Measurements from ENCODE around the gene SSBP3. TPM values are rescaled to one million over a fixed set of nuclear protein-coding genes. Genes with fewer than 3 reads are reported as not detected.
A peak's percentile ranks its signal among the peaks of the same experiment; 100 is the strongest.

SSBP3 gene
- total RNA-seq, 1 donor from 2014 or later: 161 TPM

GRCh38 chr1:54364995-54365394 lies 41.2 kb downstream of the SSBP3 start:
- H3K9me3 Mint-ChIP-seq (ENCODE audit: low read depth): no peaks in the 10 kb centered on the region
- H3K27me3 Mint-ChIP-seq: no peaks in the 10 kb centered on the region
- no peak for TF ChIP-seq CTCF (IDR thresholded peaks at IDR 0.05; ENCODE audit: unreplicated experiment)
- H3K4me3 Mint-ChIP-seq (ENCODE audit: low read depth): no peak overlapping the region
- H3K27ac Mint-ChIP-seq: no peak overlapping the region
- peaks cover 7% of the 10 kb centered on the region for H3K36me3 Mint-ChIP-seq (ENCODE audit: insufficient read depth)
- H3K4me1 Mint-ChIP-seq (ENCODE audit: low read depth): peaks cover 50% of the 10 kb centered on the region
- no peak for DNase-seq (ENCODE audit: low spot score, unreplicated experiment)

DNA sequence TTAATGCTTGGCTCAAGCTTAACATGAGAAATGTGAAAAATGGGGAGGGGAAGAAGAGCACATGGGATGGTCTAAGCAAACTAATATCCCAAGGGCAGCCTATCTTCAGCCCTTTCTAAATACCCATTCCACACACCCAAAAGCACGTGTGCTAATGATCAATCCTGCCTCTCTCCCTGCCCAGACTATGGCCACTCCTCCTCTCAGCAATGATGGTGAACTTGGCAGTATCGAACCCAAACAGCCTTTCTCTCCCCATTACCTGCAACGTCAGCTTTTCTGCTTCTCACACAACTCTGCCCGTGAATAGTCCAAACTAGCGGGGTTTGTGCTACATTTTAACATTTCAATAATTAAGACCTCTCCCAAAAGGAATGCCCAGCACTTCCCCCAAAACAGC lies 41.6 kb downstream of the SSBP3 start:
- DNase-seq (ENCODE audit: low spot score, unreplicated experiment): no peak
- TF ChIP-seq CTCF (IDR thresholded peaks at IDR 0.05; ENCODE audit: unreplicated experiment): no peak
- Mint-ChIP-seq H3K4me1 (ENCODE audit: low read depth) (peaks cover 51% of the 10 kb centered on the region), H3K27me3 (no peaks in the 10 kb centered on the region), H3K4me3 (ENCODE audit: low read depth) (no peak overlapping the region), H3K27ac (no peak overlapping the region), H3K9me3 (ENCODE audit: low read depth) (no peaks in the 10 kb centered on the region), H3K36me3 (ENCODE audit: insufficient read depth) (peaks cover 4% of the 10 kb centered on the region)

DNA sequence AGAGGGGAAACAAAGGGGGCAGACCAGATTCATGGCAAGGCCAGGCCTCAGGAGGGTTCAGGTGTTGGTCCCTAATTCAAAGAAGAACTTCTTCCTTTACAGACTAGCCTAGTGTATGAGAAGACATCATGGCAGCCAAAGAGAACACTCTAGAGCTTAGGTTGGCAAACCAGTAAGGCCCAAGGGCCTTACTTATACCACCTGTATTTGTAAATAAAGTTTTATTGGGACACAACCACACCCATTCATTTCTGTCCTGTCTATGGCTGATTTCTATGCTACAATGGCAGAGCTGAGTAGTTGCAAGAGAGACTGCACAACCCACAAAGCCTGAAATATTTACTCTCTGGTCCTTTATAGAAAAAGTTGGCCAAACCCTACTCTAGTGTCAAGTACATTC lies 42.3 kb downstream of the SSBP3 start:
- Mint-ChIP-seq H3K9me3 (ENCODE audit: low read depth) (no peaks in the 10 kb centered on the region), H3K4me3 (ENCODE audit: low read depth) (no peak overlapping the region), H3K27ac (no peak overlapping the region), H3K27me3 (no peaks in the 10 kb centered on the region), H3K36me3 (ENCODE audit: insufficient read depth) (peaks cover 4% of the 10 kb centered on the region), H3K4me1 (ENCODE audit: low read depth) (peaks cover 52% of the 10 kb centered on the region)
- no peak for DNase-seq (ENCODE audit: low spot score, unreplicated experiment)
- no peak for TF ChIP-seq CTCF (IDR thresholded peaks at IDR 0.05; ENCODE audit: unreplicated experiment)

DNA sequence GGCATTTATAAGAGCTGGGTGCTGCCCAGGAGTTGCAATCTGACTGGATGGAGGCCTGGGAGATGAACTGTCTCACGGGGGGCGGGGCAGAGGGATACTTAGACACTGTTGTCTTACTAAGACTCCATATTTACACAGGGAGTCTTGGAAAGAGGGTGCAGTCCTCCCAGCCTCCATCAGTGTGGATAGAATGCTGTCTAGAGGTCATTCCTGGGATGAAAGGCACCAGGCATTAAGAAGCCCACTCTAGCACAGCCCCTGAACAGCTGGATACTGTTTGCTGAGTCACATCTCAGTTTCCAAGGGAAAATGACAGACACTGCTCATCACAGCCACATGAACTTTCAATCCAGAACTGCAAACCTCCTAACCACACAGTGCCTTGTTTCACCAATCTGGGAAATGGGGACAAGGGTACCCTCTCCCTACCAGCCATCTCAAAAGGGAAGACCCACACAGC lies 43.3 kb downstream of the SSBP3 start:
- Mint-ChIP-seq H3K4me3 (ENCODE audit: low read depth) (no peak overlapping the region), H3K36me3 (ENCODE audit: insufficient read depth) (peaks cover 10% of the 10 kb centered on the region), H3K9me3 (ENCODE audit: low read depth) (no peaks in the 10 kb centered on the region), H3K4me1 (ENCODE audit: low read depth) (peaks cover 52% of the 10 kb centered on the region), H3K27me3 (no peaks in the 10 kb centered on the region), H3K27ac (peak overlapping the region; percentile 42)
- no peak for DNase-seq (ENCODE audit: low spot score, unreplicated experiment)
- no peak for TF ChIP-seq CTCF (IDR thresholded peaks at IDR 0.05; ENCODE audit: unreplicated experiment)

- H3K4me3 Mint-ChIP-seq (ENCODE audit: low read depth): no peak overlapping the region
- peaks cover 60% of the 10 kb centered on the region for H3K4me1 Mint-ChIP-seq (ENCODE audit: low read depth)
- no peak overlapping the region for H3K27ac Mint-ChIP-seq
- H3K9me3 Mint-ChIP-seq (ENCODE audit: low read depth): no peaks in the 10 kb centered on the region
- DNase-seq (ENCODE audit: low spot score, unreplicated experiment): no peak
- H3K27me3 Mint-ChIP-seq: no peaks in the 10 kb centered on the region
- TF ChIP-seq CTCF (IDR thresholded peaks at IDR 0.05; ENCODE audit: unreplicated experiment): no peak
- H3K36me3 Mint-ChIP-seq (ENCODE audit: insufficient read depth): peaks cover 10% of the 10 kb centered on the region
These were observed 44.9 kb downstream of the SSBP3 start for GRCh38 chr1:54361342-54361741.
